ENCODE measurements around the gene ARHGAP24.
"Not testable (repeated sequence)": the region's sequence is repeated elsewhere in the genome, so short reads cannot be mapped to it uniquely, and the experiment has no call there.

Gene ARHGAP24

DNA sequence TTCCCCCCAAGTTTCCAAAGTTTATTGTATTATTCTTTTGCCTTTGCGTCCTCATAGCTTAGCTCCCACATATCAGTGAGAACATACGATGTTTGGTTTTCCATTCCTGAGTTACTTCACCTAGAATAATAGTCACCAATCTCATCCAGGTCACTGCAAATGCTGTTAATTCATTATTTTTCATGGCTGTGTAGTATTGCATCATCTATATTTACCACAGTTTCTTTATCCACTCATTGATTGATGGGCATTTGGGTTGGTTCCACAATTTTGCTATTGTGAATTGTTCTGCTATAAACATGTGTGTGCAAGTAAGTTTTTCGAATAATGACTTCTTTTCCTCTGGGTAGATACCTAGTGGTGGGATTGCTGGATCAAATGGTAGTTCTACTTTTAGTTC is 43.6 kb downstream of the ARHGAP24 start:
- DNase-seq (ENCODE audit: low spot score), result not testable (repeated sequence)

DNA sequence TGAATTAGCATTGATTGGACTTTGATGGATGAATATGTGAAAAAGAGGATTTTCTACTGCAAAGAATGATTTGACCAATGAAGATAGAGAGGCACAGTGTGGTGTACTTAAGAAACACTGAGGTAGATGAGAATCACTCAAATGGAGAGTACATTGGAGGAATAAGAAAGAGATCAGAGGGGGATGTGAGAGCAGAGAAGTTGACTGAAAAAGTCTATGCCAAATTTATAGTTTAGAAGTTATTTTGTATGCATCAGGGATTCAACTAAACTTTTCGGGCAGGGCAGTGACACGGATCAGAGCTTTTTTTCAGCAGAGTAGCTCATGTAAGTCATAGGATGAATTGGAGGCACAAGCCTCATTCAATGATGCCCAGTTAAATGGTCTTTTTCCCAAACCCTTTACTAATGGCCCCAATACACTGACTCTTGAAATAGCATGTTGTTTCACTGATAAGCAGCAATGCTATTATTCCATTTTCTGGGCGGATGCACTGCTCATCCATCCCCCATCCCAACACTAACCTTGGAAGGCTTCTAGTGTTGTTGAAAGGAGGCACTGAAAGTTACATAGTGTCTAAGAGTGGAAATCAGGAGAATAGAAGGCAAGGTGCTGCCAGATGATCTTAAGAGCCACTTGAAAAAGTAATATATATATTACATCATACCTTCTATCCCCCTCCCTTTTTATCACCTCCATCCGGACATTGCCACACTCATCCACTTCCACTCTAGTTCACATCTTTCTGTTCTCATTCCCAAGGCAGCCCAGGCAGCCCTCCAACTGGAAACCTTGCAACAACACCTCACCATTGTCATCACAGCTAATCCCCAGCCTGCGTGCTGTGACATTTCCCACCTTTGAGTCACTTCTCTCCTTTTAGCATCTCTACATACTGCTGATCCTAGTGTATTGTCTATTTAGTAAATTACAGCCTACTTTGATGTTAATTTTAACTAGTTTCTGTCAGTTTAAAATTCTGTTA is 46.1 kb downstream of the ARHGAP24 start:
- DNase-seq (ENCODE audit: low spot score), result no peak

DNA sequence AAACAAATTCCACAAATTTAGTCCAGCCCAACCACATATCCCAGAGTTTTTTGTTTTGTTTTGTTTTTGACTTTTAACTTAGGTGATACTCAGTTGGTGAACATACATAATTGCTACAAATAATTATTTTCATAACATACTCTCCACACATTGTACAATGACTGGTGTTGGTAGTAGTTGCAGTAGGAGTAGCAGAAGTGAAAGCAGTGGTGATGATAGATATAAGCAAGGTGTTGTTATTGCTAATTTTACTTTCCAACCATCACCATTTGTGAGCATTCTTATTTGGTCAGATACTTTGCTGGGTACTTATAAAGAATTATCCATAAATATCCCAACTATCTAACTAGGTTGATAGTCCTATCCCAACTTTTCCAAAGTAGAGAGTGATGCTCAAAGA is 47.3 kb downstream of the ARHGAP24 start:
- DNase-seq (ENCODE audit: low spot score), result no peak

DNA sequence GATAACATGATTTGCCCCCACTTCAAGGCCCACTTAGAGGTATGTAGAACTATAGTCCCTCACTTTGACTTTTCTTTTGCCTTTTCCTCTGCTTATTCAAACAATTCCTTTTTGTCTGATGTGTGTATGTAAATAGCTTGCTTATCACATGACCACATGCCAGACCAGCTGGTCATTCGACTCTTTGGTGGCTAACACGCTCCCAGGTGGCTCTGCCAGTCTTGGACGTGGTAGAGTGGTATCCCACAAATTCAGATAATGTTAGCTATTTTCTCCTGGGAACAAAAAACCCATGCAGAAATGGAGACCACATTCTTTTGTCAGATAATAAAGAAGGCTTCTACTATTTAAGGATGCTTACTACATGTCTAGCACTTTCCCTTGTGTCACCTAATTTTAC is 47.9 kb downstream of the ARHGAP24 start:
- no peak for DNase-seq (ENCODE audit: low spot score)

DNA sequence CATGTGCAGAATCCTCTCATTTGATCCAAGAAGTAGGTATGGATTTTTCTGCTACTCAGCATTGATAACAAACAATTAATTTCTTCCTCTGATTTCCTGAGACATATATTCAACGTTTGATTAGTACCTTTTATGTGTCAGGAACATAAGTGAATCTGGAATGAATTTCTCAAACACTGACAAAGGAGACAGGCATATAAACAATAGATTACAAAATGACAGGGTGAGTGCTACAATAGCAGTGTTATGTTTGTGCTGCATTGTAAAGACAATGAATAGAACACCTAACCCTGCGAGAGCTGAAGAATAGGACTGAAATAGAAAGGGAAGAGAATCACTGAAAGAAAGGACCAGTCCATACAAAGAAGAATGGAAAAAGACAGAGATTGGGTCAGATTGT is 52.9 kb downstream of the ARHGAP24 start:
- DNase-seq (ENCODE audit: low spot score), result no peak

DNA sequence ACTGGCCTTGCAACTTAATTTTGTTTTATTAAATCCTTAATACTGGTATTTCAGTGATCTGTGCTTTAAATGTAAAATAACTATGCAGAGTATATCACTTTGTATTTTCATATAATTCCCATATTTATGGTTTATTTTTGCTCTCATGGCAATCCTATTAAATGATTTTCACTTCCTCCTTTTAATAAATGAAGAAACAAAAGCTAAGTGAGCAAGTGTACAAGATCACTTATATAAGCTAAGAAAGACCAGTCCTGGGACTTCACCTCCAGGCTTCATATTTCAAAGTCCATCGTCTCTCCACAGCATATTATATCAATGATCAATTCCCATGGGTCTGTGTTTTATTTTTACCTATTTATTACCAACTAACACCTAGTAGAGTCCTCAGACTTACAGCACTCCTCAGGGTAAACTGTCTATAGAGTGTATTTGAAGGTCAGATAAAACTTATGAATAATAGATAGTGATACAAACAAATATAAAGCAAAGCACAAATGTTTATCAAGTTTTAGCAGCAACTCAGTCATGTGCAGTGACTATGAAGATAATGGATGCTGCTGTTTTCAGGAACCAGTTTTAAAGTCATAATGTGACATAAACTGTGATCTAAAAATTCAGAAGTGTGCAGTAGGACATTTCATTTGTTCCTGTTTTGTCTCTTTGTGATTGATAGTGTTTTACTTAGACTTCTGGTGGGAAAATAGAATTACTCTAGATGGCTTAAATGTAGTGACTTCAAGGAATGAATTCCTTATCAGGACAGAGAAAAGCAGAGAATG is 56.8 kb downstream of the ARHGAP24 start:
- DNase-seq (ENCODE audit: low spot score), result no peak

DNA sequence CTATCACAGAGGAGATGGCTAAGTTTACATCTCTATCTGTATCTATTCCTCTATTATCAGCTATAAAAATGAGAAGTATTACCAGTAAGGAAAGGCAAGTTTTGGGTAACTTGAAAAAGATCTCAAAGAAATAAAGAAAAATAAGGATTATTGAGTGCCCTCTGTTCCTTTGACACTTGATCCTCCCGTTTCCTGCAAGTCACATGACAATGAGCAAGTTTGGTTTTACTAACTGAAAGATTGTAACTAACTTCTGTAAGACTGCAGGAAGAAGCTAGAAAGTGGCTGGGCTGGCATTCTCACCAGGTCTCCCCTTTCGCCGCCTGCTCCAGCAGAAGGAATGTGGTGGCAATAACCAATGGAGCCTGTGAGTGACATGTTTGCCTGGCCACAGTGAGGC is 59.2 kb downstream of the ARHGAP24 start:
- DNase-seq (ENCODE audit: low spot score), result no peak

DNA sequence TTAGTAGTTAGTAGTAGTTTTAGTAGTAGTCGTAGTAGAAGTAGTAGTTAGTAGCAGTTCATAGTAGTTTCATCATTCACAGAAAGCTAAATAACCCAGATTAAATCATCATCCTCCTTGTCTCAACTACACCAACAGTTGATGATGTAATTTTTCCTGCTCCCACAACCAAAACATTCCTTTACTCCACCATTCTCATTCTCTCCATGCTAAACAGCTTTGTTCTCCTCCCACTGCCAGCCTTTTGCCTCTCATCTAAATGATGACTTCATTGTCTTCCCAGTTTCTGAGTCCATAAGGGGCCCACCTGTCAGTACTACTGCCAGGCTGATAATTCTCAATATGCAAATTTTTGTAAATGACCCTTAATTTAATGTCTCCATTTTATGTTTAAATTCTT is 68.9 kb downstream of the ARHGAP24 start:
- DNase-seq (ENCODE audit: low spot score), result peak; percentile 42

DNA sequence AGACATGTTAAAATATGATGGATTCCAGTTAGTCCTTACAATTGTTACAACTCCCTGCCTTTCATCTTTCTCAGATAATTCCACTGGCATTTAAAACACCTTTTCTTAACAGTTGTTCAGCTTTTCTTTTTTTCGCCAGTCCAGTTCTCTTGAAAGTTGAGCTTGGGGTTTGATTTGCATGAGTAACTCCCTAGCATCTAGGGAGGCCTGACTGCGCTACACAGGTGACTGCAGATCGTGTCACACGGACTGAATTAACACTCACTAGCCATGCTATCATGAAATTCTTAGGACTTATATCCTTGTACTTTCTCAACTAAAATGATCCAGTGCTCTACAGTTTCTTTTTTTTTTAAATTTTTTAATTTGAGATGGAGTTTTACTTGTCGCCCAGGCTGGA is 69.8 kb downstream of the ARHGAP24 start:
- no peak for DNase-seq (ENCODE audit: low spot score)

DNA sequence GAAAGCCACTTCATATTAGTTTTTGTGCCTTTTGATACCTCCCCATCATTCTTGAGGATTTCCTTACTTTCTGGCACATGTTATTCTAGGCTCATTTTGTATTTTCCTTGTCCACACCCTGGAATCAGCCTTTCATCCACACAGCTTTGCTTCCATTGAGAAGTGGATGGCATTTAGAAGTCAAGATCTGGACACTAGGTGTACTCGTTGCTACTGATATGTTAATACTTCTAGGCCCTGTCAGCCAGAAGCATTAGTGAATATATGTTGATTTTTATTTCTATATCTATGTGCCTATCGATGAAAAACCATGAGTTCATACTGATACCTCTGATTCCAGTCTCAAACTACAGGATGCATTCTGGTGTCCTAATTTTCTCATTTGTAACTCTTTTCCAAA is 73.2 kb downstream of the ARHGAP24 start:
- no peak for DNase-seq (ENCODE audit: low spot score)

DNA sequence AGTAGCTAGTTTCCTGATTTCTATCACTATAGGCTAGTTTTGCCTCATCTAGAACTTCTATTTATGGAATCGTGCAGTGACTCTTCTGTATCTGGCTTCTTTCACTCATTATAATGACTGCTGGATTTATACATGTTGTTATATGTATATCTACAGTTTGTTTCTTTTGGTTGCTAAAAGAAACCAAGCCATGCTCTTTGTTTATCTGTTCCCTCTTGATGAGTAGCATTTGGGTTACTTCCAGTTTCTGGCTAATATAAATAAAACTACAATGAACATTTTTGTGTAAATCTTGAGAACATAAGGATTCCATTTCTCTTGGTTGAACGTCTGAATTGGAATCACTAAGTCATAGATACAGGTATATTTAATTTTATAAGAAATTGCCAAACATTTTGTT is 73.9 kb downstream of the ARHGAP24 start:
- DNase-seq (ENCODE audit: low spot score), result no peak

DNA sequence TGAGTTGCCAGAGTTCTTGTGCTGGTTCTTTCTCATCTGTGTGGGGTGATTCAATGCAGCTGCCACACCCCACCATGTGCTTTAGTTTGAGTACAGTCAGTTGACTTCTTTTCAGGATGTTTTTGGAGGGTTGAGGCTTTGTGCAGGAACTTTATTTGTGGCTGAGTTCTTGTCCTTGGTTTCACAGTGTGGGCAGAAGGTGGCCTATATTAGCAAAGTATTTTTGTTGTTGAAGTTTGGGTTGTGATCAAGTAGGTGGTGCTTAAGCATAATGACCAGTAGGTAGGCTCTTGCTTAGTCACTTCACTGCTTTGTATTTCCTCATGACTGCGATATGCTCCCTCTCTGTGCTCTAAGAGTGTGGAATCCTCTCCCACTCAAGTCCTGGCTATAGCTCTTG is 80.3 kb downstream of the ARHGAP24 start:
- DNase-seq (ENCODE audit: low spot score), result peak; percentile 18

DNA sequence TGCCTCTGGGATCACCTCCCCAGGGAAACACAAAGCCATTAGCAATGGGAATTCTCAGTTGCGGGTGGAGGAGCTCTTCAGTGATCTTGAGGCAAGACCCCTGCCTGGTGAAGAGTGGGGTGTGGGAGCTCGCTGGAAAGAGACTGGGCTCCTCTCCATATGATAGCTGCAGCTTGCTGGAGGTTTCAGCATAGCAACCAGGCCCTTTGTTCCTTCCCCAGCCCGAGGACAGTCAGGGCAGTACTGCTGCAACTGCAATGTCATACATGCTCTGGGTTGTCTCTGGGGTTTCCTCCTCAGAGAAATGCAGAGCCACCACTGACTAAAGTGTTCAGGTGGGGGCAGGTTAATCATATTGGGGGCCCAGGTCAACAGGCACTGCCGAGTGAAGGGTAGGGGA is 81.3 kb downstream of the ARHGAP24 start:
- no peak for DNase-seq (ENCODE audit: low spot score)

DNA sequence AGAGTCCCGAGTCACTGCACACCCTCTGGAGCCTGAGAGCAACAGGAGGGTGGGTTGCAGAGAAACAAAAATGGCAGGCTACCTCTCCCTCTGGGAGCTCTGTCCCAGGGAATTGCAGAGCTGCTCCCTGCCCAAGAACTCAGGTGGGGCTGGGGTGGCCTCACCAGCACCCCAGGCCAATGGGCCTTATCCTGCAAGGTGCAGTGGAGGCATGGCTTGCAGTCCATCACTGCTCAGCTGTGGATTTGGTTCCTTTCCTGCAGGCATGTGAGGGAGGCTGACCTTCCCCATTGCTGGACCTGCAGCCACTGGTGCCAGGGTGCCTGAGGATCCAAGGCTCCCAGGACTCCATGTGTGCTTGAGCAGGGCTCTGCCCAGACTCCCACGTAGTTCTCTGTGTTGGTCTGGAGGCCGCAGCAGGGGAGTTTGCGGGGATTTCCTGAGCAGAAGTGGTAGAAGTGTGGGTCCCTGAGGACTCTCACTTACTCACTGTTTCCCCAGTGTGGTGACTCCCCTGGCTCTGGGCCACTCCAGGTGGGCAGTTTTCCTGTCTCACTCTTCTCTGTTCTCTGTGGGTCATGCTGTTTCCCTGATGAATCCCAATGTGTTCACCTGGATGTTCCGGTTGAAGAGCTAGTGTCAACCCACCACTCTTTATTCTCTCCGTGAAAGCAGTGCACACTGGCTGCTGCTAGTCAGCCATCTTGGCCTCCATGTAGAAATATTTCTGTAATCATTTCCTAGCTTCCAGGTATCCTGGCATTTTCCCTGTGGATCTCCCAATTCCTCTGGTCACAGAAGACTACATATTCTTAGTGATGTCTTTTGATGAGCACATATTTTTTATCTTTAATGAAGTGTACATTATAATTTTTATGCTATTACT is 82.3 kb downstream of the ARHGAP24 start:
- no peak for DNase-seq (ENCODE audit: low spot score)

DNA sequence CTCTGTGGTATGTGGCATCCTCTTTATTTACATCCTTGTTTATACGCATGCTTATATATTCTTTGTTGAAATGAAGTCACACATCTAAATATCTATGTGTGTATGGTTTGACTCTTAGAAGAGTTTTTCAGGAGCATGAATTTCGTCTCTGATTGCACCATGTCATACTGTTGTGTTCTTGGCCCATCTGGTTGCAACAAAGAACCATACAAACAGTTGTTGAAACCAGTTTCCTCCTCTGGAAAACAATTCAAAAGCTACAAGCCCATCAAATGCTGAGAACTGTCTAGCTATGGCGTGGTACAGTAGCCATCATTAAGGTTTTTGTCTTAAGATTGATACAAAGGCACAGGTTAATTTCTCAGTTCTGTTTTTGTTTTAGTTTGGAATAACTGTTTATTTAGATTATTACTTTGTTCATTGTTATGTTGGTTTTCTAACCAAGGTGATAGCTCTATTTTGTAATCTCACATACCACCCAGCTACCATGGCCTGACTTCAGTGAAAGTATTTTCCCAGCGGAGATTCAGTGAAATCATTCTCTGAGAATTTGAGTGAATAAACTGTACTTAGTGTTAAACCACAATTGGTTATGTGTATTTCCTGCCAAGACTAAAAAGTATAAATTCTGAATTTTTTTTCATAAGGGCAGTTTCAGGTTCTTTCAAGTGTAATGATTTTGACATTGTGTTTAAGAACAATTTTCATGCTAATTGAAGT is 91.0 kb downstream of the ARHGAP24 start:
- DNase-seq (ENCODE audit: low spot score), result peak; percentile 33

DNA sequence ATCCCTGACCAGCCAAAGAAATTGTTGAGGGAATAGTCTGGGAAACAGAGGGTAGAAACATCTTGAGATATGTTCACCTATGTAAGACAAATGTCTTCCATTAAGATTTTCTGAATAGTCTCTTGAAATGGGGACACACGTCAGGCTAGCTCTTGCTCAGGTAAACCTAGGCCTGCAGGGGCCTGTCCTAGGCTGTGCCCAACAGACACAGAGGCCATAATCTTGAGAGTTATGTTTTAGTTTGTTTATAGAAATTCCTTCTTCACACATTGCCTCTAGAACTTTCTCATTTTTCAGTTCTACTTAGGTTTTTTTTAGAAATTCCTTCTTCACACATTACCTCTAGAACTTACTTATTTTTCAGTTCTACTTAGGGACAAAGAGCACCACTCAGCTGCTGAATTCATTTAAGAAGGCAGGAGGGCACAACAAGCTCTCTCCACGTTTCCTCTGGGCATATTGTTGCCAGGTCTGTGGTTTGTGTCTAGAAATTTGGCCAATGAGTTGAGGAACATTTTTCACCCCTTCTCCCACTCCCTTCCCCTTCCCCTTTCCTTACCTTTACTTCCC is 94.9 kb downstream of the ARHGAP24 start:
- DNase-seq (ENCODE audit: low spot score), result no peak

DNA sequence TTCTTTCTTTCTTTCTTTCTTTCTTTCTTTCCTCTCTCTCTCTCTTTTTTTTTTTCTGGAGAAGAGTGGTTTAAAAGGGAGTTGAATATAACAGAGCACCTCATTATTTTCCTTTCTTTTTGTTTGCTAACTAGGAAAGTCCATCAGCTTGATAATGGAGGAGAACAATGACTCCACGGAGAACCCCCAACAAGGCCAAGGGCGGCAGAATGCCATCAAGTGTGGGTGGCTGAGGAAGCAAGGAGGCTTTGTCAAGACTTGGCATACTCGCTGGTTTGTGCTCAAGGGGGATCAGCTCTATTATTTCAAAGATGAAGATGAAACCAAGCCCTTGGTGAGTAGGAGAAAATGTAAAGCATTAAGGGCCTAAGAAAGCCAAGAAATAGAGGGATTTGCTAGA is 95.4 kb downstream of the ARHGAP24 start:
- no peak for DNase-seq (ENCODE audit: low spot score)

DNA sequence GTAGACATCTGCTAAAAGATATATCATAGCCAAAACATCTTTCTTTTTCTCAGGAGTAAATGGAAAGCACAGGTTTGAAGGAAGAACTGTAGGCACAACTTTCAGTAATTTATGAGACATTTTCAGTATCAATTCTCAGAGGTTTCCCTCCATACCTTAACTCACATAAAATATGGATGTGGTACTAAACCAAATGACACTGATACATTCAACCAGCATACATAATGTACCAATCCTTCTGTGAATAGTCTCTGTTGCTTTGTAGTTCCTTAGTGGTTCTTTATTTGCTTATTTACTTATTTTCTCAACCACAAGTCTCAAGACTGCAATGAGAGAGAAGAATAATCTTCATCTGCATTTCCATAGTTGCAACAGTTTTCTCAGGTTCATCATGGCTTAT is 96.1 kb downstream of the ARHGAP24 start:
- no peak for DNase-seq (ENCODE audit: low spot score)

DNA sequence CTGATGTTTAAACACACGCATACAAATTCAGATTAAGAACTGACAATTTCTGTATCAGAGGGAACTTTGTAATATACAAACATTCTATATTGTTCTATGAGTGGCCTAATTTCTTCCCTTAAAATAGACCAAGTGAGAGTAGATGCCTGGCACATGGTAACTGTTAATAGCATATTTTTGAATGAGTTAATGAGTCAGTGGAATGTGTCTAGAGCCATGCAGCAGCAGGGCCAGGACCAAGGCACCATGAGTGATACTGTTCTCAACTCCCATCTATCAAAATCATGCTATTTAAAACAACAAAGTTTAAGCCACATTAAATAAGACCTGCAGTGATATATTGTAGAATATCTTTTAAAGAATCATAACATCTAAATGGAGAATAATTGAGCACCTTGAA is 98.3 kb downstream of the ARHGAP24 start:
- DNase-seq (ENCODE audit: low spot score), result no peak

DNA sequence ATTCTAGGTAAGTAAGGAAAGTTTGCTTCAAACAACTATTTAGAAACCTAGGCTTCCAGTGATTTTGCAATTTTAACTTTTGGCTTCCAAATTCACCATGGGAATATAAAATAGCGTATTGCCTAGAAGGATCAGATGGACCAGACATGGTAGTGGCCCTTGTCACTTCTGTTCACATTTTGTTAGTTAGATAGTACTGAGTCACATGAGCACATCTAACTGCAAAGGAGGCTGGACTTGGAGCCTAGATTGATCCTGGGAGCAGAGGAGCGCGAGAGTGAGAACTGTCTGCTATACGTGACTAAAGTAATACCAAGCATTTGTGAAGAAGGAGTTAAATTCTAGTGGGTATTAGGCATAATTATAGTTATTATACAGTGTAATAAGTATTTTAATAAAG is 102.4 kb downstream of the ARHGAP24 start:
- DNase-seq (ENCODE audit: low spot score), result no peak

DNA sequence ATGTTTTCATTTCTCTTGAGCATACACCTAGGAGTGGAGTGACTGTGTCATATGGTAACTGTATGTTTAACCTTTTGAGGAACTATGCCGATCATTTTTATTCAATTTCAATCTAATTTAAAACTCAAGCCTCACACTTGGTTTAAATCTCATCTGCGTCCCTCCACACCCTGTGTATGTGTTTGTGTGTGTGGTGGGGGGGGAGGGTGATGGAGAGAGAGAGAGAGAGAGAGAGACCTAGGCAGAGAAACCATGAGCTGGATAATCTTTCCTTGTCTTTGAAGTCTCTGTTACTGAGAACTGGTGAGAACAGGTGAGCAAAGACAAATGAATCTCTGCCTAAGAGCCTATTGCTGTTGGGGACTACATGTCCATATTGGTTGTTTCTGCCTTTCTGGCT is 105.0 kb downstream of the ARHGAP24 start:
- no peak for DNase-seq (ENCODE audit: low spot score)

Data from AG20443 (cell line).